HEK293 (cell line): ENCODE results near the gene CEMIP2.
A peak's percentile ranks its signal among the peaks of the same experiment; 100 is the strongest.

Source experiments
- WT1 ChIP-seq: fragments of 450-650 bp; formaldehyde crosslinking; IDR thresholded peaks from 2 replicates; pipeline ENCODE4 v1.5.1; 2016; ENCODE audit warnings: missing biosample characterization, missing genetic modification characterization
- ZNF112 ChIP-seq: fragments of 450-650 bp; formaldehyde crosslinking; IDR thresholded peaks from 2 replicates; pipeline ENCODE4 v1.5.0; 2017; ENCODE audit warnings: missing biosample characterization, missing genetic modification characterization
- ZNF324 ChIP-seq: fragments of 450-650 bp; formaldehyde crosslinking; IDR thresholded peaks from 2 replicates; pipeline ENCODE4 v1.5.1; 2016; ENCODE audit warnings: missing biosample characterization, missing genetic modification characterization
- ZNF548 ChIP-seq: fragments of 450-650 bp; formaldehyde crosslinking; IDR thresholded peaks from 2 replicates; pipeline ENCODE4 v1.5.1; 2016; ENCODE audit warnings: missing biosample characterization, missing genetic modification characterization
- TF ChIP-seq, protein P1 (sequence below): fragments of 450-650 bp; formaldehyde crosslinking; IDR thresholded peaks from 2 replicates; pipeline ENCODE4 v1.5.1; 2016; ENCODE audit warnings: missing biosample characterization, missing genetic modification characterization

DNA sequence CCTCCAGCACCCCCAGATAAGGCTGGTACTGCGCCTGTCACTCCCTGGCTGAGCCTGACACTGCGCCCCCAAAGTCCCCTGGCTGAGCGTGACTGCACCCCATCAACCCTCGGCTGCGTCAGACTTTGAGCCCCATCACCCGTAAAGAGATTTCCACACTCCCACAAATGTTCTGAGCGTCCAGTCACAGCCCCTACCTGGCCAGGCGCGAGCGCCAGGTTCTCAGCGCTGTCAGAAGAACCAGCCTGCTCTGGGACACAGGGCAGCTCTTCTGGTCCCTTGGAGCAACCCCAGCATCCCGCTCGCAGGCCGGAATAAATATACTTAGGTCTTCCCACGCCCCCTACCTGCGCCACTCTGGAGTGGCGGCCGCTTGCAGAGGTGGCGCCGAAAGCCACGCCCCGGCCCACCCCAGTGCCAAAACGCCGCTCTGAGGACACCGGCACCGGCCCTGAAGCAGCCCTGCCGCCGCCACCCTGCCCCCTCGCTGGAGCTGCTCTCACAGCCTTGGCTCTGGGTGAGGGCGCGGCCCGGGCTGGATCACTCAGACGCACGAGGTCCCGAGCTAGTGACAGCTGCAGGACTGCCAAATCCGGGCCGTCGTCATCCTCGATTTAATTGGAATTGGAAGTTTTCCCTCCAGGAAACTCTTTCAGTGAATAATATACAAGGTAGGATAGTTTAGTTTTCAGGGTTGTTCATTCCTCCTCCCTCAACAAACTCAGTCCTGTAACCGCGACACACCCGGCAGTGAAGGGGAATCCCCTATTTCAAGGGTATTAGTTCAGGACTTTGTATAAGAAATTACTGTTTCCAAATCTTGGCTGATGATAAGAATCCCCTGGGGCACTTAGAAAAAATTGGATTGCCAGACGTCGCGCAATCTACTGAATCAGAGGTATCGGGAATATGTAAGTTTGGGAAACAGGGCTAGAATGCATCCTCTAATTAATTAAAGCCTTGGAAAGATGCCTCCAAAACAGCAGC, 1.2 kb upstream of the CEMIP2 start:
- TF ChIP-seq ZNF324 (no peak), WT1 (tag by site-specific recombination) (no peak), ZNF548 (tag by site-specific recombination) (no peak), ZNF112 (tag by site-specific recombination) (no peak)
- TF ChIP-seq, protein P1, sequence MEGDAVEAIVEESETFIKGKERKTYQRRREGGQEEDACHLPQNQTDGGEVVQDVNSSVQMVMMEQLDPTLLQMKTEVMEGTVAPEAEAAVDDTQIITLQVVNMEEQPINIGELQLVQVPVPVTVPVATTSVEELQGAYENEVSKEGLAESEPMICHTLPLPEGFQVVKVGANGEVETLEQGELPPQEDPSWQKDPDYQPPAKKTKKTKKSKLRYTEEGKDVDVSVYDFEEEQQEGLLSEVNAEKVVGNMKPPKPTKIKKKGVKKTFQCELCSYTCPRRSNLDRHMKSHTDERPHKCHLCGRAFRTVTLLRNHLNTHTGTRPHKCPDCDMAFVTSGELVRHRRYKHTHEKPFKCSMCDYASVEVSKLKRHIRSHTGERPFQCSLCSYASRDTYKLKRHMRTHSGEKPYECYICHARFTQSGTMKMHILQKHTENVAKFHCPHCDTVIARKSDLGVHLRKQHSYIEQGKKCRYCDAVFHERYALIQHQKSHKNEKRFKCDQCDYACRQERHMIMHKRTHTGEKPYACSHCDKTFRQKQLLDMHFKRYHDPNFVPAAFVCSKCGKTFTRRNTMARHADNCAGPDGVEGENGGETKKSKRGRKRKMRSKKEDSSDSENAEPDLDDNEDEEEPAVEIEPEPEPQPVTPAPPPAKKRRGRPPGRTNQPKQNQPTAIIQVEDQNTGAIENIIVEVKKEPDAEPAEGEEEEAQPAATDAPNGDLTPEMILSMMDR (tag by site-specific recombination) = peak; percentile 66
